ENCODE data around the gene TTLL7.

GRCh38 chr1:84013708-84014107, 14.8 kb upstream of the TTLL7 start:
- TF ChIP-seq CTCF (IDR thresholded peaks at IDR 0.05) (no peak), POLR2AphosphoS5 (IDR thresholded peaks at IDR 0.05; ENCODE audit: insufficient read depth in 1 of 2, low read depth in 1 of 2) (no peak)

Data from vagina (tissue), 2 donors.